HL-60 (cell line): ENCODE results near the gene DAAM2.

Experiments
- CTCF ChIP-seq: IDR thresholded peaks from one replicate; pipeline ENCODE4 v1.5.1; 2011; ENCODE audit warnings: low read length, control low read depth, inconsistent platforms; ENCODE audit not compliant: insufficient read depth
- GABPA ChIP-seq: IDR thresholded peaks from 2 replicates; pipeline ENCODE4 v1.6.1; 2012; ENCODE audit warnings: low read depth
- TF ChIP-seq, protein P1 (sequence below): IDR thresholded peaks from 2 replicates; pipeline ENCODE4 v1.6.1; 2012; ENCODE audit warnings: low read depth; ENCODE audit not compliant: insufficient replicate concordance

- TF ChIP-seq, protein P1, sequence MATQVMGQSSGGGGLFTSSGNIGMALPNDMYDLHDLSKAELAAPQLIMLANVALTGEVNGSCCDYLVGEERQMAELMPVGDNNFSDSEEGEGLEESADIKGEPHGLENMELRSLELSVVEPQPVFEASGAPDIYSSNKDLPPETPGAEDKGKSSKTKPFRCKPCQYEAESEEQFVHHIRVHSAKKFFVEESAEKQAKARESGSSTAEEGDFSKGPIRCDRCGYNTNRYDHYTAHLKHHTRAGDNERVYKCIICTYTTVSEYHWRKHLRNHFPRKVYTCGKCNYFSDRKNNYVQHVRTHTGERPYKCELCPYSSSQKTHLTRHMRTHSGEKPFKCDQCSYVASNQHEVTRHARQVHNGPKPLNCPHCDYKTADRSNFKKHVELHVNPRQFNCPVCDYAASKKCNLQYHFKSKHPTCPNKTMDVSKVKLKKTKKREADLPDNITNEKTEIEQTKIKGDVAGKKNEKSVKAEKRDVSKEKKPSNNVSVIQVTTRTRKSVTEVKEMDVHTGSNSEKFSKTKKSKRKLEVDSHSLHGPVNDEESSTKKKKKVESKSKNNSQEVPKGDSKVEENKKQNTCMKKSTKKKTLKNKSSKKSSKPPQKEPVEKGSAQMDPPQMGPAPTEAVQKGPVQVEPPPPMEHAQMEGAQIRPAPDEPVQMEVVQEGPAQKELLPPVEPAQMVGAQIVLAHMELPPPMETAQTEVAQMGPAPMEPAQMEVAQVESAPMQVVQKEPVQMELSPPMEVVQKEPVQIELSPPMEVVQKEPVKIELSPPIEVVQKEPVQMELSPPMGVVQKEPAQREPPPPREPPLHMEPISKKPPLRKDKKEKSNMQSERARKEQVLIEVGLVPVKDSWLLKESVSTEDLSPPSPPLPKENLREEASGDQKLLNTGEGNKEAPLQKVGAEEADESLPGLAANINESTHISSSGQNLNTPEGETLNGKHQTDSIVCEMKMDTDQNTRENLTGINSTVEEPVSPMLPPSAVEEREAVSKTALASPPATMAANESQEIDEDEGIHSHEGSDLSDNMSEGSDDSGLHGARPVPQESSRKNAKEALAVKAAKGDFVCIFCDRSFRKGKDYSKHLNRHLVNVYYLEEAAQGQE = no peak
- TF ChIP-seq CTCF = no peak
- TF ChIP-seq GABPA = no peak
Measured at GRCh38 chr6:39876826-39877225, 84.7 kb downstream of the DAAM2 start.
